GM18505 (cell line): ENCODE data around the gene DNAH7.

Experiments used
- ATAC-seq: cut with Tn5 transposase; IDR thresholded peaks from one replicate; pipeline ENCODE4 v1.9.1; 2021; ENCODE audit not compliant: unreplicated experiment
- POLR2A ChIP-seq: IDR thresholded peaks from 4 replicates; pipeline ENCODE4 v1.6.1; 2011; ENCODE audit warnings: borderline replicate concordance; ENCODE audit not compliant: insufficient read depth, insufficient read length; ENCODE audit errors: extremely low read depth

Gene DNAH7

GRCh38 chr2:195758846-195759245, 309.8 kb downstream of the DNAH7 start:
- no peak for ATAC-seq
- no peak for TF ChIP-seq POLR2A

GRCh38 chr2:195756218-195756942, 312.3 kb downstream of the DNAH7 start:
- ATAC-seq, result no peak
- TF ChIP-seq POLR2A, result no peak

- no peak for TF ChIP-seq POLR2A
- no peak for ATAC-seq
Measured at GRCh38 chr2:195741191-195741590, 327.4 kb downstream of the DNAH7 start.

GRCh38 chr2:195737511-195738325, 330.9 kb downstream of the DNAH7 start:
- no peak for TF ChIP-seq POLR2A
- no peak for ATAC-seq

- TF ChIP-seq POLR2A, result no peak
- no peak for ATAC-seq
Measured at GRCh38 chr2:195735347-195735746, 333.3 kb downstream of the DNAH7 start.

GRCh38 chr2:195734931-195735330, 333.7 kb downstream of the DNAH7 start:
- TF ChIP-seq POLR2A, result no peak
- ATAC-seq, result no peak

GRCh38 chr2:195734395-195734794, 334.2 kb downstream of the DNAH7 start:
- no peak for ATAC-seq
- TF ChIP-seq POLR2A, result no peak

- TF ChIP-seq POLR2A, result no peak
- ATAC-seq, result no peak
Measured at GRCh38 chr2:195733831-195734230, 334.8 kb downstream of the DNAH7 start.

GRCh38 chr2:195732574-195732973, 336.1 kb downstream of the DNAH7 start:
- ATAC-seq, result no peak
- no peak for TF ChIP-seq POLR2A

- ATAC-seq, result no peak
- TF ChIP-seq POLR2A, result no peak
Measured at GRCh38 chr2:195730912-195731311, 337.7 kb downstream of the DNAH7 start.

GRCh38 chr2:195727106-195727505, 341.5 kb downstream of the DNAH7 start:
- TF ChIP-seq POLR2A, result no peak
- ATAC-seq, result no peak

- no peak for ATAC-seq
- TF ChIP-seq POLR2A, result no peak
Measured at GRCh38 chr2:195722075-195722474, 346.6 kb downstream of the DNAH7 start.

- TF ChIP-seq POLR2A, result no peak
- no peak for ATAC-seq
Measured at GRCh38 chr2:195721042-195721441, 347.6 kb downstream of the DNAH7 start.

- TF ChIP-seq POLR2A, result no peak
- ATAC-seq, result no peak
Measured at GRCh38 chr2:195716466-195716865, 352.2 kb downstream of the DNAH7 start.
